ENCODE data around the gene NUDT1. TPM values are rescaled to one million over a fixed set of nuclear protein-coding genes. Genes with fewer than 3 reads are reported as not detected.
A peak's percentile ranks its signal among the peaks of the same experiment; 100 is the strongest.

The NUDT1 gene
- total and polyA plus RNA-seq, 2 experiments from 2014 or later, result 9.6 to 16.3 TPM

DNA sequence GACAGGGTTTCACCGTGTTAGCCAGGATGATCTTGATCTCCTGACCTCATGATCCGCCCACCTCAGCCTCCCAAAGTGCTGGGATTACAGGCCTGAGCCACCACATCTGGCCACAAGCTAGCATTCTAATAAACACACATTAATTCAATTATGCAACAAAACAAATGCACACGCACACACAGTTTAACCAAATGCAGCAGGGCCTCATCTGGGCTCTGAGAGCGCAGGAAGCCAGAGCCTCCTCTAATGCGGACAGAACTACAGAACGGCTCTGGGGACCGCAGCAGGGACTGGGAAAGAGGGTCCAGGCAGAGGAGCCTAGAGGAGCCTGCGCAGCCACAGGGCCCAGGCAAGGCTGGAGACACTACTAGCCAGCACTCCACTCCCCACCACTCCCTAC lies 13.1 kb upstream of the NUDT1 start:
- WGBS (ENCODE audit: low lambda C conversion rate, missing lambda C conversion rate), result 89% methylated on average over 8 of the region's 8 CpGs
- peaks cover 9% of the 10 kb centered on the region for H3K4me1 ChIP-seq (ENCODE audit: insufficient read depth)
- H3K36me3 ChIP-seq (replicated peaks; ENCODE audit: insufficient read depth, low read depth), result no peaks in the 10 kb centered on the region
- H3K79me2 ChIP-seq, result peaks cover 34% of the 10 kb centered on the region
- H3K9me2 ChIP-seq (replicated peaks; ENCODE audit: insufficient read depth), result no peaks in the 10 kb centered on the region
- H3K4me3 ChIP-seq, result no peak overlapping the region
- DNase-seq (ENCODE audit: low spot score), result no peak
- TF ChIP-seq EZH2 (IDR thresholded peaks at IDR 0.05; ENCODE audit: borderline replicate concordance), result no peak
- TF ChIP-seq, protein P1, sequence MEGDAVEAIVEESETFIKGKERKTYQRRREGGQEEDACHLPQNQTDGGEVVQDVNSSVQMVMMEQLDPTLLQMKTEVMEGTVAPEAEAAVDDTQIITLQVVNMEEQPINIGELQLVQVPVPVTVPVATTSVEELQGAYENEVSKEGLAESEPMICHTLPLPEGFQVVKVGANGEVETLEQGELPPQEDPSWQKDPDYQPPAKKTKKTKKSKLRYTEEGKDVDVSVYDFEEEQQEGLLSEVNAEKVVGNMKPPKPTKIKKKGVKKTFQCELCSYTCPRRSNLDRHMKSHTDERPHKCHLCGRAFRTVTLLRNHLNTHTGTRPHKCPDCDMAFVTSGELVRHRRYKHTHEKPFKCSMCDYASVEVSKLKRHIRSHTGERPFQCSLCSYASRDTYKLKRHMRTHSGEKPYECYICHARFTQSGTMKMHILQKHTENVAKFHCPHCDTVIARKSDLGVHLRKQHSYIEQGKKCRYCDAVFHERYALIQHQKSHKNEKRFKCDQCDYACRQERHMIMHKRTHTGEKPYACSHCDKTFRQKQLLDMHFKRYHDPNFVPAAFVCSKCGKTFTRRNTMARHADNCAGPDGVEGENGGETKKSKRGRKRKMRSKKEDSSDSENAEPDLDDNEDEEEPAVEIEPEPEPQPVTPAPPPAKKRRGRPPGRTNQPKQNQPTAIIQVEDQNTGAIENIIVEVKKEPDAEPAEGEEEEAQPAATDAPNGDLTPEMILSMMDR (IDR thresholded peaks at IDR 0.05; ENCODE audit: poor library complexity), result no peak
- no peak for TF ChIP-seq EZH2phosphoT487 (IDR thresholded peaks at IDR 0.05; ENCODE audit: low read depth, severe bottlenecking, unreplicated experiment)
- H4K20me1 ChIP-seq (ENCODE audit: insufficient read depth, poor library complexity, severe bottlenecking), result peaks cover 11% of the 10 kb centered on the region
- H3K4me2 ChIP-seq, result no peak overlapping the region
- H3K27me3 ChIP-seq, result no peaks in the 10 kb centered on the region
- no peak overlapping the region for H2AFZ ChIP-seq
- no peaks in the 10 kb centered on the region for H3K9me3 ChIP-seq (ENCODE audit: low read depth)
- no peak overlapping the region for H3K27ac ChIP-seq

DNA sequence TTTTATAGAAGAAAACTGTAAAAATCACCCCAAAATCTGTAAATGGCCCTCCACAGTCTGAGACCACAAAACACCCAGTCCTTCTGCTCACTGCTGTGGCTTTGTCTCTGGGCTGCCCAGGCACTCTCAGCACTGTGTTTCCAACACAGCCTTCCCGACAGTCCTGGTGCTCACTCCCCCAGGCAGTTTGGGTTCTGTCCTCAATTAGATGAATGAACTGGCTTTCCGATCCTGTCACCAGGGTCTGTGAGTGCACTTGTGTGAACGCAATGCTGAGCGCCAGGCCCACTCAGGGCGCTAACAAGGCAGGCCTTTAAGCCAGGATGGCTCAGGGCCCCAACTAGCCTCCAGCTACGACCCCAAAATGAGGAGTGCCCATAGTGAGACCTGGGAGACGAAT lies 12.6 kb upstream of the NUDT1 start:
- no peaks in the 10 kb centered on the region for H3K9me2 ChIP-seq (replicated peaks; ENCODE audit: insufficient read depth)
- H3K27ac ChIP-seq, result no peak overlapping the region
- H4K20me1 ChIP-seq (ENCODE audit: insufficient read depth, poor library complexity, severe bottlenecking), result peaks cover 11% of the 10 kb centered on the region
- H3K79me2 ChIP-seq, result peaks cover 34% of the 10 kb centered on the region
- H3K4me2 ChIP-seq, result no peak overlapping the region
- TF ChIP-seq EZH2 (IDR thresholded peaks at IDR 0.05; ENCODE audit: borderline replicate concordance) (no peak), EZH2phosphoT487 (IDR thresholded peaks at IDR 0.05; ENCODE audit: low read depth, severe bottlenecking, unreplicated experiment) (no peak)
- TF ChIP-seq, protein P1 (IDR thresholded peaks at IDR 0.05; ENCODE audit: poor library complexity), result no peak
- no peak overlapping the region for H3K4me3 ChIP-seq
- WGBS (ENCODE audit: low lambda C conversion rate, missing lambda C conversion rate), result 91% methylated on average over 7 of the region's 7 CpGs
- H3K9me3 ChIP-seq (ENCODE audit: low read depth), result no peaks in the 10 kb centered on the region
- H2AFZ ChIP-seq, result no peak overlapping the region
- H3K27me3 ChIP-seq, result no peaks in the 10 kb centered on the region
- H3K36me3 ChIP-seq (replicated peaks; ENCODE audit: insufficient read depth, low read depth), result no peaks in the 10 kb centered on the region
- H3K4me1 ChIP-seq (ENCODE audit: insufficient read depth), result peaks cover 9% of the 10 kb centered on the region
- no peak for DNase-seq (ENCODE audit: low spot score)

DNA sequence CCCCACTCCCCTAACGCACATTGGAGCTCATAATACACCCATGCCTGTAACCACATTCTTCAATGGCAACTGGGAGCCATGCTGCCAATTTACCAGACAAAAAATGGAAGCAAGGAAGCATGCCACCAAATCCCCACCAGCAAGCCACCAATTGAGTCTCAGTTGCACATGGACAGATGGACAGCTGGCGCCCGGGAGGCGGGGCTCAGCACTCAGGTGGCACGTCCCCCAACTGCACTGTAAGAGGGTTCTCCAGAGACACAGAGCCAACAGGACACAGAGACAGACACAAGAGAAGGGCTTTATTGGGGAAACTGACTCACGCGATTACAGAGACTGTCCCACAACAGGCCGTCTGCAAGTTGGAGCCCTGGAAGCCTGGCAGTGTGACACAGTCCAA lies 11.8 kb upstream of the NUDT1 start:
- no peaks in the 10 kb centered on the region for H3K36me3 ChIP-seq (replicated peaks; ENCODE audit: insufficient read depth, low read depth)
- H3K4me1 ChIP-seq (ENCODE audit: insufficient read depth), result peaks cover 9% of the 10 kb centered on the region
- no peak overlapping the region for H2AFZ ChIP-seq
- no peak for DNase-seq (ENCODE audit: low spot score)
- peaks cover 11% of the 10 kb centered on the region for H4K20me1 ChIP-seq (ENCODE audit: insufficient read depth, poor library complexity, severe bottlenecking)
- no peaks in the 10 kb centered on the region for H3K9me3 ChIP-seq (ENCODE audit: low read depth)
- peaks cover 34% of the 10 kb centered on the region for H3K79me2 ChIP-seq
- H3K9me2 ChIP-seq (replicated peaks; ENCODE audit: insufficient read depth), result no peaks in the 10 kb centered on the region
- no peaks in the 10 kb centered on the region for H3K27me3 ChIP-seq
- H3K27ac ChIP-seq, result no peak overlapping the region
- TF ChIP-seq, protein P1 (IDR thresholded peaks at IDR 0.05; ENCODE audit: poor library complexity), result no peak
- TF ChIP-seq EZH2 (IDR thresholded peaks at IDR 0.05; ENCODE audit: borderline replicate concordance), result no peak
- TF ChIP-seq EZH2phosphoT487 (IDR thresholded peaks at IDR 0.05; ENCODE audit: low read depth, severe bottlenecking, unreplicated experiment), result no peak
- H3K4me3 ChIP-seq, result no peak overlapping the region
- WGBS (ENCODE audit: low lambda C conversion rate, missing lambda C conversion rate), result 95% methylated on average over 8 of the region's 8 CpGs
- H3K4me2 ChIP-seq, result no peak overlapping the region

DNA sequence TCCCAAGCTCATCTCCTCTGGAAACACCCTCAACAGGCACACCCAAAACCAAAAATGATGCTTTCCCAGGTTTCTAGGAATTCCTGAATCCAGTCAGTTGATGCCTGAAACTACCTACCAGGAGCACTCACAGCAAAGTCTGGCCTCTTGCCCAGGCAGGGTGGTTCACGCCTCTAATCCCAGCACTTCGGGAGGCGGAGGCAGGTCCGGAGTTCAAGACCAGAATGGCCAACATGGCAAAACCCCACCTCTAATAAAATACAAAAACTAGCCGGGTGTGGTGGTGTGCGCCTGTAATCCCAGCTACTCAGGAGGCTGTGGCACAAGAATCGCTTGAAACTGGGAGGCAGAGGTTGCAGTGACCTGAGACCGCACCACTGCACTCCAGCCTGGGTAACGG lies 11.1 kb upstream of the NUDT1 start:
- TF ChIP-seq, protein P1 (IDR thresholded peaks at IDR 0.05; ENCODE audit: poor library complexity), result no peak
- no peak for TF ChIP-seq EZH2 (IDR thresholded peaks at IDR 0.05; ENCODE audit: borderline replicate concordance)
- no peak for TF ChIP-seq EZH2phosphoT487 (IDR thresholded peaks at IDR 0.05; ENCODE audit: low read depth, severe bottlenecking, unreplicated experiment)
- Histone ChIP-seq H3K27me3 (no peaks in the 10 kb centered on the region), H3K9me2 (replicated peaks; ENCODE audit: insufficient read depth) (no peaks in the 10 kb centered on the region), H3K36me3 (replicated peaks; ENCODE audit: insufficient read depth, low read depth) (no peaks in the 10 kb centered on the region), H4K20me1 (ENCODE audit: insufficient read depth, poor library complexity, severe bottlenecking) (peaks cover 11% of the 10 kb centered on the region), H3K4me3 (no peak overlapping the region), H3K27ac (no peak overlapping the region), H3K4me1 (ENCODE audit: insufficient read depth) (peaks cover 9% of the 10 kb centered on the region), H2AFZ (no peak overlapping the region), H3K4me2 (peak overlapping the region; percentile 74), H3K79me2 (peaks cover 34% of the 10 kb centered on the region), H3K9me3 (ENCODE audit: low read depth) (no peaks in the 10 kb centered on the region)
- 96% methylated on average over 9 of the region's 9 CpGs for WGBS (ENCODE audit: low lambda C conversion rate, missing lambda C conversion rate)
- no peak for DNase-seq (ENCODE audit: low spot score)

Measured in hepatocyte (in vitro differentiated cells).